ENCODE data around the gene SNX24.

The SNX24 gene

DNA sequence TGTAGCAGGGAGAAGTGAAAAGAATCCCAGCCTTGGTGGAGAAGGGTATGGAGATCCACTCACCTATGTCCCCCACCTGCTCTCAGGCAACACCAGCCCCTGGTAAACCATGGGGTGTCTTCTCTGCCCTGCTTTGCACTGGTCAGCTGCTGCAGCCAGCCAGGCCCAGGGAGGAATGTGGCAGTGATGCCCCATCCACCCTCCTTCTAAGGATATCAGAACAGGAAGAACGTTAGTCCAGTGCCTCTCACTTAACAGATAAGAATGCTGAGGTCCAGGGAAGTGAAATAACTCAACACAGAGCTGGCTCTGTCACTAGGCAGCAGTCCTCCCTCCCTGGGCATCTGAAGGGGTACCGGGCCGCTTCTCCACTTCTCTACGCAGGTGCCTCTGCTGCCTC, 200.8 kb downstream of the SNX24 start:
- no peaks in the 10 kb centered on the region for H3K36me3 Mint-ChIP-seq (ENCODE audit: low read depth)
- no peak overlapping the region for H3K27ac Mint-ChIP-seq
- no peak overlapping the region for H3K4me3 Mint-ChIP-seq
- TF ChIP-seq, protein P1, sequence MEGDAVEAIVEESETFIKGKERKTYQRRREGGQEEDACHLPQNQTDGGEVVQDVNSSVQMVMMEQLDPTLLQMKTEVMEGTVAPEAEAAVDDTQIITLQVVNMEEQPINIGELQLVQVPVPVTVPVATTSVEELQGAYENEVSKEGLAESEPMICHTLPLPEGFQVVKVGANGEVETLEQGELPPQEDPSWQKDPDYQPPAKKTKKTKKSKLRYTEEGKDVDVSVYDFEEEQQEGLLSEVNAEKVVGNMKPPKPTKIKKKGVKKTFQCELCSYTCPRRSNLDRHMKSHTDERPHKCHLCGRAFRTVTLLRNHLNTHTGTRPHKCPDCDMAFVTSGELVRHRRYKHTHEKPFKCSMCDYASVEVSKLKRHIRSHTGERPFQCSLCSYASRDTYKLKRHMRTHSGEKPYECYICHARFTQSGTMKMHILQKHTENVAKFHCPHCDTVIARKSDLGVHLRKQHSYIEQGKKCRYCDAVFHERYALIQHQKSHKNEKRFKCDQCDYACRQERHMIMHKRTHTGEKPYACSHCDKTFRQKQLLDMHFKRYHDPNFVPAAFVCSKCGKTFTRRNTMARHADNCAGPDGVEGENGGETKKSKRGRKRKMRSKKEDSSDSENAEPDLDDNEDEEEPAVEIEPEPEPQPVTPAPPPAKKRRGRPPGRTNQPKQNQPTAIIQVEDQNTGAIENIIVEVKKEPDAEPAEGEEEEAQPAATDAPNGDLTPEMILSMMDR (IDR thresholded peaks at IDR 0.05; ENCODE audit: unreplicated experiment in 3 of 3): no peak
- H3K9me3 Mint-ChIP-seq: peaks cover 13% of the 10 kb centered on the region
- H3K4me1 Mint-ChIP-seq: no peaks in the 10 kb centered on the region
- H3K27me3 Mint-ChIP-seq (ENCODE audit: low read depth): peaks cover 29% of the 10 kb centered on the region

DNA sequence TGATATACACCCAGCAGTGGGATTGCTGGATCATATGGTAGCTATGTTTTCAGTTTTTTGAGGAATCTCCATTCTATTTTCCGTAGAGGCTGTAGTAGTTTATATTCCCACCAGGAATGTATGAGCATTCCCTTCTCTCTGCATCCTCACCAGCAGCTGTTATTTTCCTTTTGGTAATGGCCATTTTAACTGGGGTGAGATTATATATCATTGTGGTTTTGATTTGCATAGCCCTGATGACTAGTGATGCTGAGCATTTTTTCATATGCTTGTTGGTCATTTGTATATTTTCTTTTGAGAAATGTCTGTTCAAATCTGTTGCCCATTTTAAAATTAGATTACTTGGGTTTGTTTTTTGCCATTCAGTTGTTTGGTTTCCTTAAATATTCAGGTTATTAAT, 202.3 kb downstream of the SNX24 start:
- no peaks in the 10 kb centered on the region for H3K36me3 Mint-ChIP-seq (ENCODE audit: low read depth)
- H3K27ac Mint-ChIP-seq: no peak overlapping the region
- TF ChIP-seq, protein P1 (IDR thresholded peaks at IDR 0.05; ENCODE audit: unreplicated experiment in 3 of 3): no peak
- H3K9me3 Mint-ChIP-seq: peaks cover 23% of the 10 kb centered on the region
- H3K27me3 Mint-ChIP-seq (ENCODE audit: low read depth): peaks cover 29% of the 10 kb centered on the region
- H3K4me1 Mint-ChIP-seq: no peaks in the 10 kb centered on the region
- H3K4me3 Mint-ChIP-seq: no peak overlapping the region

DNA sequence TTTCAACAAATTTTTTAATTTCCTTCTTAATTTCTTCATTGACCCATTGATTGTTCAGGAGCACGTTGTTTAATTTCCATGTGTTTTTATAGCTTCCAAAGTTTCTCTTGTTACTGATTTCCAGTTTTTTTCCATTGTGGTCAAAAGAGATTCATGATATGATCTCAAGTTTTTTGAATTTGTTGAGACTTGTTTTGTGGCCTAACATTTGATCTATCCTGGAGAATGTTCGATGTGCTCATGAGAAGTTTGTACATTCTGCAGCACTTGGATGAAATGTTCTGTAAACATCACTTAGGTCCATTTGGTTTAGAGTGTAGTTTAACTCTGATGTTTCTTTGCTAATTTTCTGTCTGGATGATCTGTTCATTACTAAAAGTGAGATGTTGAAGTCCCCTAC, 205.8 kb downstream of the SNX24 start:
- peaks cover 33% of the 10 kb centered on the region for H3K9me3 Mint-ChIP-seq
- no peaks in the 10 kb centered on the region for H3K36me3 Mint-ChIP-seq (ENCODE audit: low read depth)
- H3K4me3 Mint-ChIP-seq: no peak overlapping the region
- H3K27me3 Mint-ChIP-seq (ENCODE audit: low read depth): peaks cover 17% of the 10 kb centered on the region
- H3K4me1 Mint-ChIP-seq: no peaks in the 10 kb centered on the region
- no peak overlapping the region for H3K27ac Mint-ChIP-seq
- TF ChIP-seq, protein P1 (IDR thresholded peaks at IDR 0.05; ENCODE audit: unreplicated experiment in 3 of 3): no peak
